HG03520 (cell line): ENCODE measurements around the gene ZC3H12D.
"Not testable (repeated sequence)": the region's sequence is repeated elsewhere in the genome, so short reads cannot be mapped to it uniquely, and the experiment has no call there.

ENCODE experiments used
- ATAC-seq: cut with Tn5 transposase; IDR thresholded peaks from one replicate; pipeline ENCODE4 v1.9.1; 2021; ENCODE audit warnings: mild to moderate bottlenecking, moderate library complexity; ENCODE audit not compliant: unreplicated experiment

The ZC3H12D gene

GRCh38 chr6:149444360-149445094 is 40.3 kb downstream of the ZC3H12D start:
- ATAC-seq, result not testable (repeated sequence)

GRCh38 chr6:149443411-149444181 is 41.2 kb downstream of the ZC3H12D start:
- no peak for ATAC-seq

- ATAC-seq, result no peak
These were observed 43.1 kb downstream of the ZC3H12D start for GRCh38 chr6:149441740-149442139.

GRCh38 chr6:149440735-149441671 is 43.8 kb downstream of the ZC3H12D start:
- ATAC-seq, result no peak

GRCh38 chr6:149439626-149440025 is 45.2 kb downstream of the ZC3H12D start:
- ATAC-seq, result no peak

- no peak for ATAC-seq
These were observed 46.0 kb downstream of the ZC3H12D start for GRCh38 chr6:149438855-149439254.

- ATAC-seq, result no peak
These were observed 47.6 kb downstream of the ZC3H12D start for GRCh38 chr6:149437212-149437611.

GRCh38 chr6:149436647-149437046 is 48.2 kb downstream of the ZC3H12D start:
- ATAC-seq, result no peak

GRCh38 chr6:149435919-149436586 is 48.8 kb downstream of the ZC3H12D start:
- no peak for ATAC-seq

- no peak for ATAC-seq
These were observed 50.9 kb downstream of the ZC3H12D start for GRCh38 chr6:149433881-149434280.

GRCh38 chr6:149433405-149433804 is 51.4 kb downstream of the ZC3H12D start:
- no peak for ATAC-seq

- ATAC-seq, result no peak
These were observed 52.7 kb downstream of the ZC3H12D start for GRCh38 chr6:149431905-149432775.

GRCh38 chr6:149429427-149430360 is 55.1 kb downstream of the ZC3H12D start:
- no peak for ATAC-seq

- no peak for ATAC-seq
These were observed 56.2 kb downstream of the ZC3H12D start for GRCh38 chr6:149428606-149429005.

GRCh38 chr6:149425754-149426153 is 59.1 kb downstream of the ZC3H12D start:
- no peak for ATAC-seq

- ATAC-seq, result no peak
These were observed 59.6 kb downstream of the ZC3H12D start for GRCh38 chr6:149425224-149425623.

- no peak for ATAC-seq
These were observed 60.8 kb downstream of the ZC3H12D start for GRCh38 chr6:149423964-149424440.

GRCh38 chr6:149422581-149422980 is 62.2 kb downstream of the ZC3H12D start:
- ATAC-seq, result no peak
